A204.1 (cell line): ENCODE data around the gene SLC25A1.

Experiments used
- FAIRE-seq: peaks from 2 replicates; lab custom pipeline; 2012; peaks lifted over from hg19 to GRCh38; lab: Jason Lieb, UNC

Gene SLC25A1

GRCh38 chr22:19137384-19138216, 40.9 kb downstream of the SLC25A1 start:
- FAIRE-seq: no peak

DNA sequence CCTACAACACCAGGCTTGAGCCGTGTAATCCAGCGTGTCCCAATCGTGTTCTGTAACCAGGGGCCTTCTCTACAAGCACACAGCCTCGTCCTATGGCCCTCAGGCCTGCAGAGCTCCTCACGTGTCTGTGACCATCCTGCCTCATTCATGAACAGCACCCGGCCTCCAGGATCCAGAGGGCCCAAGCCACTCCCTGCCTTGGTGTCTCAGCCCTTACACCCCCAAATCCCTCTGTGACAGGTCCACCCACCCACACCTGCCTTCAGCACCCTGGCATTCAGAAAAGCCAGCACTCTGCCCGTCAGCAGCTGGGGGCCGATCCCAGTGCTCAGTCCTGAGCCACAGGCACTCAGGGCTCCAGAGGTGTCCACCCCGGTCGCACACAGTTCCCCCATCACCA, 41.6 kb downstream of the SLC25A1 start:
- FAIRE-seq: no peak

- FAIRE-seq: no peak
Measured at GRCh38 chr22:19134874-19135273, 43.7 kb downstream of the SLC25A1 start.

GRCh38 chr22:19134176-19134831, 44.2 kb downstream of the SLC25A1 start:
- no peak for FAIRE-seq

GRCh38 chr22:19133561-19133960, 45.0 kb downstream of the SLC25A1 start:
- no peak for FAIRE-seq

- no peak for FAIRE-seq
Measured at GRCh38 chr22:19132693-19133400, 45.7 kb downstream of the SLC25A1 start.

DNA sequence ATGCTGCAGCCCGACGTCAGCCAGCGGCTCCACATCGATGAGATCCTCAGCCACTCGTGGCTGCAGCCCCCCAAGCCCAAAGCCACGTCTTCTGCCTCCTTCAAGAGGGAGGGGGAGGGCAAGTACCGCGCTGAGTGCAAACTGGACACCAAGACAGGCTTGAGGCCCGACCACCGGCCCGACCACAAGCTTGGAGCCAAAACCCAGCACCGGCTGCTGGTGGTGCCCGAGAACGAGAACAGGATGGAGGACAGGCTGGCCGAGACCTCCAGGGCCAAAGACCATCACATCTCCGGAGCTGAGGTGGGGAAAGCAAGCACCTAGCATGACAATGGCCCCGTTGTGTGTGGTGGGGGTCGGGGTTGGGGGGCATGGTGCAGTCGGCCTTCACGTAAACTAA, 46.4 kb downstream of the SLC25A1 start:
- no peak for FAIRE-seq

- no peak for FAIRE-seq
Measured at GRCh38 chr22:19131685-19132015, 46.9 kb downstream of the SLC25A1 start.

- no peak for FAIRE-seq
Measured at GRCh38 chr22:19130959-19131684, 47.4 kb downstream of the SLC25A1 start, which contains the start of gene TSSK2. TSSK2 (plus strand) TSS chr22:19131308; CDS start chr22:19131400, 92 bp downstream.

DNA sequence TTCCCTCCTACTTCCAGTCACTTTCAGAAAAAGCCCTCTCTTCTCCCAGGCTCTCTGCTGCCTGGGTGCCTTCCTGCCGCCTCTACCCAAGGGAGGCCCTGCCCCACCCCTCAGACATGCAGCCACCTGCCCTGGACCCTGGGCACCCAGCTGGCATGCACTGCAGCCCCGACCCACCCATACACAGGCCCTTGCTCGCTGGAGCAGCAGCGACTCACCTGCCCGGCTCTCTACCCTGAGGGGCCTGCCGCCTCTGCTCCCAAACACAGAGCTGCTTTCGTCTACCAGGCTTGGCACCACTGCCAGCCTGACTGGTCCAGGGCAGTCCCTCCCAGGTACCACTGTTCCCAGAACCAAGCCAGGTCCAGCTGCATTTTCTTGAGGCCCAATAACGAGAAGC, 48.7 kb downstream of the SLC25A1 start:
- FAIRE-seq: no peak

DNA sequence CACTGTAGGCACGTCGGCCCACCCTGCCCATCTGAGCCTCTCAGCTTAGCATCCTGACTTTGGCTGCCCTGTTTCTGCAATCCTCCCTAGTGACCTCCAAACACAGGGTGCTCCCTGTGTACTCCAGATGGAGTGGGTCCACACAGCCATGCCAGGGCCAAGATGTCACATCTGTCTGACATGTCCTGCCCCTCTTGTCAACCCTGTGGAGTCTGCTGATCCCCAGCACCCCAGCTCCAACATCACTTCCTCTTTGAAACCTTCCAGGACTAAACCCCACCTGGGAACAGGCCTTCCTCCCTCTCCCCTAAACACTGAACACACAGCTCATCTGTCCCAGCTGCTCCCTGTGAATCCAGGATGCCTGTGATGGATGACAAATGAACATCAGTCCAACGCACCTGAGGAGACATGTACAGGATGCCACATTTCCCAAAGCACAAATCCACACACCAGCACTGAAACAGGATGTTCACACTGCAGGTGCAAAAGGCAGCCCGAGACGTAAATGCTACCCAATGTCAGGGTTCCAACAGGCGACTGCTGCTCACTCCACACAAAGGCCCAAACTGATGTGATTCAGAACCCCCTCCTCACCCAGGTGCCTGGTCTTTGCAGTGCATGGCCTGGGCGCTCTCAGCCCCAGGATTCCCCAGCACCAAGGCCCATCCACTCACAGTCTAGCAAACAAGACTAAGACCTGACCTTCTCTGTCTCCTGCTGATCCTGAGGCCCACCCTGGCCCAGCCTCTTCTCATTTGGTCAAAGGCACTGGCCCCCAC, 49.4 kb downstream of the SLC25A1 start:
- no peak for FAIRE-seq

DNA sequence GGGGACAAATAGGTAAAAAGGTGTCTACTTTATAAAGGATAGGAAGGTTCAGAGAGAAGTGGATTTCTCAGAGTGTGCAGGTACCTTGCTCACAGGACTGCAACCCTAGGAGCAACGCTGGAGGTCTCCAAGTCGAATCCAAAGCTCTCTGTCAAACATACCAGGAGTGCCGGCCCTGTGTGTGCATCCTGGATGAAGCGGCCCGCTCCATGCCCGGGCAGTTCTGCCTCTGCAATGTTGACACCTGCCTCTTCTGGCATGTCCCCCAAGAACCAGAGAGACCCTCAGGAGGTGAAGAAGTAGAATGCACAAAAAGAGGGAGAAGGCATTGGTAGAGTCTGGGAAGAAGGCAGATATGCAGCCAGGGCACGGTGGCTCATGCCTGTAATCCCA, 50.5 kb downstream of the SLC25A1 start:
- FAIRE-seq: no peak

GRCh38 chr22:19127329-19128008, 51.1 kb downstream of the SLC25A1 start:
- FAIRE-seq: no peak

- no peak for FAIRE-seq
Measured at GRCh38 chr22:19126309-19127273, 51.9 kb downstream of the SLC25A1 start.
